Activated CD4-positive, alpha-beta T cell treated with anti-CD3 and anti-CD28 coated beads, Interleukin-10, Interleukin-2, amounts not matched to agents 100 ng/mL and 50 ng/mL, durations not matched to agents 16 hours and 8 hours (primary cell): Measurements from ENCODE around the gene FXYD3.

ENCODE experiments used
- DNase-seq: peaks from one replicate; pipeline ENCODE4 v3.0.0-alpha.2; 2020

FXYD3 gene

DNA sequence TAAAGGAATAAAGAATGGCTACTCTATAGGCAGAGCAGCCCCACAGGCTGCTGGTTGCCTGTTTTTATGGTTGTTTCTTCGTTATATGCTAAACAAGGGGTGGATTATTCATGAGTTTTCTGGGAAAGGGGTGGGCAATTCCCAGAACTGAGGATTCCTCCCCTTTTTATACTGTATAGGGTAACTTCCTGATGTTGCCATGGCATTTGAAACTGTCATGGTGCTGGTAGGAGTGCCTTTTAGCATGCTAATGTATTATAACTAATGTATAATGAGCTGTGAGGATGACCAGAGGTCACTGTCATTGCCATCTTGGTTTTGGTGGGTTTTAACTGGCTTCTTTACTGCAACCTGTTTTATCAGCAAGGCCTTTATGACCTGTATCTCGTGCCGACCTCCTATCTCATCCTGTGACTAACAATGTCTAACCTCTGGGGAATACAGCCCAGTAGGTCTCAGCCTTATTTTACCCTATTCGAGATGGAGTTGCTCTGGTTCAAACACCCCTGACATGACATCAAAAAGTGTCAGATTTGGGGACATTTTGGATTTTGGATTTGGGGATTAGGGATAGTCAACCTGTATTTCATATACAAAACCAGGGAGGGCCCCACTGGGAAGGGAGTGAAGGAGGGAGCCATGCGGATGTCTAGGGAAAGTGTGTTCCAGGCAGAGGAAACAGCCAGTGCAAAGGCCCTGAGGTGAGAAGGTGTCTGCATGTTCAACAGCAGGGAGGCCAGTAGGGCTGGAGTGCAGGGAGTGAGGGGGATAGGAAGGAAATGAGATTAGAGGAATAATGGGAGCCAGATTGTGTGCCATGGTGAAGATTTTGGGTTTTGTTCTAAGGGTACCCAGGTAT, 49.8 kb downstream of the FXYD3 start:
- DNase-seq = no peak

DNA sequence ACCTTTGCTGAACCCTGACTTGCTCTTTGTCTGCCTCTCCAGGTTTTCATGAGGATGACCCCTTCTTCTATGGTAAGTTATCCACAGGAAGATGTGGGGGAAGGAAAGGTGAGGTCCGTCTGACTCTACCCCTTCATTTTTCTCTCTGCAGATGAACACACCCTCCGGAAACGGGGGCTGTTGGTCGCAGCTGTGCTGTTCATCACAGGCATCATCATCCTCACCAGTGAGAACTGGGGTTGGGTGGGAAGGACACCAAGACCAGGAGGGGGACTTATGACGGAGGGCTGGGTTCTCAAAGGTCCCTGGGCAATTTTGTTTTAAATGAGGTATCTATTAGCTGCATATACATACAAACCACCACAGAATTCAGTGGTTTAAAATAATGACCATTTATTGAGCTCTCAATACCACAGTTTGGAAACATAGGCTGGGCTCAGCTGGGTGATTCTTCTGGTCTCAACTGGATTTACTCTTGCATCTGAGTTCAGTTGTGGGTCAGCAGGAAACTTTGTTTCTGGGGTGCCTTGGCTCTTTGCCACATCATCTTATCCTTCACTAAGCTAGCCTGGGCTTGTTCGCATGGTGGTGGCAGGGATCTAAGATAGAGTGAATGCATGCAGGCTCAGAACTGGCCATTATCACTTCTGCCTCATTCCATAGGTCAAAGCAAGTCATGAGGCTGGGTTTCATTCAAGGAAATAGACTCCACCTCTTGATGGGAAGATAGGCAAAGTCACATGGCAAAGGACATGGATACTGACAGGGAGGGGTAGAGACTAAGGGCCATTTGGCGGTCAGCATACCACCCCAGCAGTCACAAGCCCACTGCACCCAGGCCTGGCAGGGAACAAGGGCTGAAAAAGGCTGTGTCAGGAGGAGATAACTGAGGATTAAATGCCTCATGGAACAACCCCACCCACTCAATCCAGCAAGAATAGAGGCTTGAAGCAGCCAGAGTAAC, 50.8 kb downstream of the FXYD3 start:
- no peak for DNase-seq

DNA sequence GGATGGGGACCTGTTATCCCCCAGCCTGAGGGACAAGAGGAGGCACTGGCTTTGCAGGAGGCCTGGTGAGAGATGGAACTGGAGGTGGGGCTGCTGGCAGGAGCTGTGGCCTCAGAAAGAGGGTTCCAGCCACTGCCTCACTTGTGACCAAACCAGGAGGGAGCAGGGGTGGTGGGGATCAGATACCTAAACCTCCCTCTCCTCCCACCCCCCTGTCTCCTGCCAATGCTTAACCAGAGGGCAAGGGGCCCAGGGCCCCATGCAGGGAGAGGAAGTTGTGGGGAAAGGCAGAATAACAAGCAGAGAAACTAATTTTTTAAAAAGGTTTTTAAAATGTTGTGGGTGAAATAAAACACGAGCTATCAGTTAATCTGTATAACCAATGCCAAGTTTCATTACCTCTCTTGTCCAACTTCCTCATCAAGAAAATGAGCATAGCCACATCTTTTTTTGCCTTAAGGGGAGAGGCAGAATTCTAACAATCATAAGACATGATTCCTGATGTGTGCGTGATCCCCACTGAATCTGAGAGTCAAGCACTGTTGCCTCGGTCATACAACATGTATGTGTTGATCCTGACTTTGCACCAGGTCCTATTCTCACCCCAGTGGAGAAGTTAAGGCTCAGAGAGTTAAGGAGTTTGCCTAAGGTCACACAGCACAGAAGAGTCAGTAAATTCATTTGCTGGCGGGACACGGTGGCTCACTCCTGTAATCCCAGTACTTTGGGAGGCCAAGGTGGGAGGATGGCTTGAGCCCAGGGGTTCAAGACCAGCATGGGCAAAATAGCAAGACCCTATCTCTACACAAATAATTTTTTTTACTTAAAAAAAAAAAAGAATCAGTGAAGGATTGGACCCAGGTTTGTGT, 51.9 kb downstream of the FXYD3 start:
- no peak for DNase-seq

DNA sequence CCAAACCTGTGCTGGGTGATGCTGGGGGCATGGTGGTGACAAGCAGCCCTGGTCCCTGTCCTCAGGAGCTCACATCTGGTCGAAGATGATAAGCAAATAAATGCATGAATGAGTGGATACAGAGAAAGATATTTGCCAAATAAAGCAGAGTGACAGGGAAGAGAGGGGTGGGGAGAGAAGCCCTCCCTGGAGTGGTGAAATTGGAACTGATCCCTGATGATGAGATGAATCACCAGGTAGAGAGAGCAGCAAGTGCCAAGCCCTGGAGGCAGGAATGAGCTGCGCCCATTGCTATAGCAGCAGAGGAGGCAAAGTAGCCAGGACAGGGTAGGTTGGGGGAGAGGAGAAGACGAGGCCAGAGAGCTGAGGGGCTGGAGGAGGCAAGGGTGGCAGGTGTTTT, 52.6 kb downstream of the FXYD3 start:
- no peak for DNase-seq

DNA sequence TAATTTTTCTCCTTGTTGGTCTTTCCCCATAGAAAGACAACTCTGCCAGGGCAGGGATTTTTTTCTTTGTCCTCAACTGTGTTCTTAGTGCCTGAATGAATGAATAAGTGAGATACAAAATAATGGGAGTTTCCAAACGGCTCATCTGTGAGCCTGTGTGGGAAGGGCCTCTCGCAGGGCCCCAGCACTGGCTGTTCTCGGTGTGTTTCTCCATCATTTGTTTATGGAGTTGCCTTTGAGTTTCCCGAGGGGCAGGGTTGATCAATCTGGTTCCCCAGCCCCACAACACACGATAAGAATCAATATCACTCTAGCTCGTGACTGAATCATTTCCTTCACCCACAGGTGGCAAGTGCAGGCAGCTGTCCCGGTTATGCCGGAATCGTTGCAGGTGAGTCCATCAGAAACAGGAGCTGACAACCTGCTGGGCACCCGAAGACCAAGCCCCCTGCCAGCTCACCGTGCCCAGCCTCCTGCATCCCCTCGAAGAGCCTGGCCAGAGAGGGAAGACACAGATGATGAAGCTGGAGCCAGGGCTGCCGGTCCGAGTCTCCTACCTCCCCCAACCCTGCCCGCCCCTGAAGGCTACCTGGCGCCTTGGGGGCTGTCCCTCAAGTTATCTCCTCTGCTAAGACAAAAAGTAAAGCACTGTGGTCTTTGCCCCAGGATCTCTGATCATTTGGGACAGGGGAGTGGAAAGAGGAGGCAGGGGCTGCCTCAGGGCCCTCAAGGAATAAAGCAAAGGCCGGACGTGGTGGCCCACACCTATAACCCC, 53.8 kb downstream of the FXYD3 start:
- no peak for DNase-seq

DNA sequence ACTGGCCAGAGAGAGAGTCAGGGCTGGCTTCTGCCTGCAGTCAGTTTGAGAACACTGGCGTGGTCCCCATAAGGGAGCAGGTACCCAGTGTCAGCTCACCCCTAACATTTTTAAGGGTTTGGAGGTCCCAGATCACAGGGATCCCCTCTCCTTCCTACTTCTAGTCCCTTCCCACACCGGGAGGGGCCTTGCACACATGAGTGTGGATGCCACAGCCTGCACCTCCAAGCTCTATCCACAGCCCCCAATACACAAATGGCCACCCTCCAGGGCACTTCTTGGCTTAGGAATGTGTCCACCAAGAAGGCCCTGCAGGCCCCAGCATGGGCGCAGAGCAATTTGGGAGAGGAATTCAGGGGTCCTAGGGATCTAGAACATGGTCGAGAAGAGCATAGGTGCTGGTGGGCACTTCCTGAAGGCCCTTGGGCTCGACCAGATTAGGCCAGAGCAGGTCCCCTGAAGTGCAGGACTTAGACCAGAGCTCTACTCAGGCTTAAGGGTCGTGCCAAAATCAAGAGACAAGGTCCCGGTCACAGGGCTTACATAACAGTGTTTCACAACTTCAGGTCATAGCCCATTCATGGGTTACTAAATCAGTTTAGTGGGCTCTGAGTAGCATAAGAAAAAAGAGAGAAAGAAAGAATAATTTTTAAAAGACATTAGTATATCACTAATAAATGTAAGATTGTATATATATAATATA, 54.9 kb downstream of the FXYD3 start:
- DNase-seq = no peak

DNA sequence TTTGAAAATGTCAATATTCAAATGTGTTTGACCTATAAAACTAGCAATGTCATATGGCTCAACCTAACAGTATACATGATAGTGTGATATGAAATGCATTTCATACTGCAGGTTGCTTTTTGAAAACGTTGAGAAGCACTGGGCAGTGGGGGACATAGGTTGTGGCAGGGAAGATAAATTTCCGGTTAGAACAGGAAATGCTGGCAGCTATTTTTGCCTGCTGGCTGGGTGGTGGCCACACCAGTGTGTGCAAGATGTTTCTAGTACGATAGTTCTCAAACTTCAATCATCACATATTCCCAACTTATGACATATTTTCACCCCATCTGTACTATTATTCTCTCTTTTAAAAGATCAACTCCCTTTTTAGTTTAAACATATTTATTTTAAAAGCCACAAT, 56.1 kb downstream of the FXYD3 start:
- DNase-seq = no peak
